Stimulated activated CD8-positive, alpha-beta memory T cell treated with anti-CD3 and anti-CD28 coated beads, Interleukin-4, amount 100 ng/mL, for 4 hours (primary cell): ENCODE results near the gene MTG2.

ENCODE experiments used
- DNase-seq, 2 donors: peaks; one replicate each; pipeline ENCODE4 v3.0.0-alpha.2; 2020; ENCODE audit warnings: low read depth in 2 of 2, low spot score in 1 of 2

MTG2 gene

GRCh38 chr20:62203378-62204030 is 20.7 kb downstream of the MTG2 start:
- no peak for DNase-seq

- DNase-seq: no peak
Measured at GRCh38 chr20:62205618-62206387, 23.0 kb downstream of the MTG2 start.

- no peak for DNase-seq
Measured at GRCh38 chr20:62206388-62206775, 23.6 kb downstream of the MTG2 start.

- no peak for DNase-seq
Measured at GRCh38 chr20:62208061-62208794, 25.4 kb downstream of the MTG2 start.

GRCh38 chr20:62208795-62209755 is 26.2 kb downstream of the MTG2 start:
- DNase-seq: no peak

- DNase-seq: no peak
Measured at GRCh38 chr20:62209850-62210495, 27.1 kb downstream of the MTG2 start.

GRCh38 chr20:62210496-62210855 is 27.6 kb downstream of the MTG2 start:
- DNase-seq: no peak

- no peak for DNase-seq
Measured at GRCh38 chr20:62211216-62211615, 28.4 kb downstream of the MTG2 start.

GRCh38 chr20:62211769-62212288 is 29.0 kb downstream of the MTG2 start:
- DNase-seq: no peak

- DNase-seq: no peak
Measured at GRCh38 chr20:62212299-62212698, 29.5 kb downstream of the MTG2 start.

- no peak for DNase-seq
Measured at GRCh38 chr20:62214067-62214466, 31.2 kb downstream of the MTG2 start.

- no peak for DNase-seq
Measured at GRCh38 chr20:62215020-62215990, 32.5 kb downstream of the MTG2 start.

- no peak for DNase-seq
Measured at GRCh38 chr20:62215991-62216635, 33.3 kb downstream of the MTG2 start.

- no peak for DNase-seq
Measured at GRCh38 chr20:62216636-62217566, 34.1 kb downstream of the MTG2 start.

GRCh38 chr20:62217913-62218773 is 35.3 kb downstream of the MTG2 start:
- no peak for DNase-seq

- no peak for DNase-seq
Measured at GRCh38 chr20:62219101-62219991, 36.5 kb downstream of the MTG2 start.
